CD14-positive monocyte (primary cell): Measurements from ENCODE around the gene SLK. TPM values are rescaled to one million over a fixed set of nuclear protein-coding genes. Genes with fewer than 3 reads are reported as not detected.

Experiments
- DNase-seq, 3 donors: peaks; one replicate each; pipeline ENCODE4 v3.0.0-alpha.2; 2011 to 2022
- H2AFZ ChIP-seq: 2 replicates; pipeline ENCODE4 v1.6.0; 2012; ENCODE audit warnings: mild to moderate bottlenecking, low read depth, low read length, inconsistent platforms; ENCODE audit not compliant: insufficient read depth, poor library complexity, severe bottlenecking
- H3K27ac ChIP-seq, 2 donors: 1 replicate in 1 of 2; 2 replicates in 1 of 2; pipeline ENCODE4 v1.5.1; 2012 to 2013; ENCODE audit warnings: low read length in 2 of 2, control low read depth in 1 of 2, inconsistent platforms in 1 of 2, low read depth in 1 of 2, mild to moderate bottlenecking in 1 of 2
- H3K27me3 ChIP-seq, 2 donors: one replicate each; pipeline versions ENCODE4 v1.6.0 to v1.6.1; 2011 to 2013; ENCODE audit warnings: low read length in 2 of 2; ENCODE audit not compliant: control insufficient read depth in 2 of 2, insufficient read depth in 2 of 2
- H3K36me3 ChIP-seq, 2 donors: replicated peaks in 1 of 2; 1 replicate in 1 of 2; 2 replicates in 1 of 2; pipeline versions ENCODE4 v1.5.1 to v1.6.1; 2012 to 2013; ENCODE audit warnings: low read length in 2 of 2, control low read depth in 1 of 2, inconsistent platforms in 1 of 2, mild to moderate bottlenecking in 1 of 2; ENCODE audit not compliant: insufficient read depth in 2 of 2, control insufficient read depth in 1 of 2
- H3K4me1 ChIP-seq, 2 donors: 1 replicate in 1 of 2; 2 replicates in 1 of 2; pipeline versions ENCODE4 v1.5.1 to v1.6.1; 2012 to 2013; ENCODE audit warnings: low read length in 2 of 2, control low read depth in 1 of 2, inconsistent platforms in 1 of 2, mild to moderate bottlenecking in 1 of 2, moderate library complexity in 1 of 2; ENCODE audit not compliant: insufficient read depth in 2 of 2, control insufficient read depth in 1 of 2
- H3K4me2 ChIP-seq: replicated peaks from 2 replicates; pipeline ENCODE3; 2012; ENCODE audit warnings: low read length, moderate library complexity, mild to moderate bottlenecking; ENCODE audit not compliant: poor library complexity, severe bottlenecking; ENCODE audit errors: extremely low read depth
- H3K4me3 ChIP-seq, 3 experiments: fragments of 200-600 bp in 1 of 3; sonication (generic) in 1 of 3; replicated peaks in 1 of 3; 1 replicate in 2 of 3; 2 replicates in 1 of 3; pipeline ENCODE4 v1.5.1; 2011 to 2013; ENCODE audit warnings: low read length in 3 of 3, mild to moderate bottlenecking in 3 of 3, control low read depth in 2 of 3, low read depth in 2 of 3, inconsistent platforms in 1 of 3, moderate library complexity in 1 of 3
- H3K79me2 ChIP-seq: 2 replicates; pipeline ENCODE4 v1.6.0; 2012; ENCODE audit warnings: mild to moderate bottlenecking, control low read depth, inconsistent platforms, low read length, moderate library complexity; ENCODE audit not compliant: insufficient read depth
- H3K9ac ChIP-seq: 2 replicates; pipeline ENCODE4 v1.6.0; 2017; ENCODE audit warnings: low read length, mild to moderate bottlenecking; ENCODE audit not compliant: insufficient read depth, poor library complexity, severe bottlenecking
- H3K9me3 ChIP-seq, 2 donors: replicated peaks in 1 of 2; 1 replicate in 1 of 2; 2 replicates in 1 of 2; pipeline versions ENCODE4 v1.5.1 to v1.6.1; 2012 to 2013; ENCODE audit warnings: low read length in 2 of 2, control low read depth in 1 of 2; ENCODE audit not compliant: control insufficient read depth in 1 of 2, insufficient read depth in 1 of 2
- H4K20me1 ChIP-seq: 2 replicates; pipeline ENCODE4 v1.6.0; 2012; ENCODE audit warnings: mild to moderate bottlenecking, low read length, control low read depth, moderate library complexity; ENCODE audit not compliant: insufficient read depth
- H3K27ac Mint-ChIP-seq, 7 donors: one replicate each; pipeline ENCODE4 v1.8.0; 2020; ENCODE audit warnings: mild to moderate bottlenecking in 7 of 7, mixed read lengths in 7 of 7, moderate library complexity in 6 of 7, inconsistent platforms in 2 of 7
- H3K27me3 Mint-ChIP-seq, 3 donors: one replicate each; pipeline ENCODE4 v1.8.0; 2021 to 2022; ENCODE audit warnings: low read depth in 3 of 3, mild to moderate bottlenecking in 3 of 3, mixed read lengths in 3 of 3, moderate library complexity in 3 of 3, inconsistent platforms in 1 of 3
- H3K36me3 Mint-ChIP-seq, 2 donors: one replicate each; pipeline ENCODE4 v1.8.0; 2020; ENCODE audit warnings: mixed read lengths in 2 of 2, inconsistent platforms in 1 of 2, mild to moderate bottlenecking in 1 of 2
- H3K4me1 Mint-ChIP-seq: one replicate; pipeline ENCODE4 v1.8.0; 2020; ENCODE audit warnings: mild to moderate bottlenecking, mixed read lengths
- H3K4me3 Mint-ChIP-seq, 2 donors: one replicate each; pipeline ENCODE4 v1.8.0; 2020; ENCODE audit warnings: mild to moderate bottlenecking in 2 of 2, mixed read lengths in 2 of 2, moderate library complexity in 1 of 2
- H3K9me3 Mint-ChIP-seq, 7 donors: one replicate each; pipeline ENCODE4 v1.8.0; 2020 to 2022; ENCODE audit warnings: mixed read lengths in 7 of 7, mild to moderate bottlenecking in 6 of 7, moderate library complexity in 6 of 7, inconsistent platforms in 2 of 7
- WGBS: methylation state at CpG from one replicate; pipeline ENCODE4 v1.1.5; 2013; ENCODE audit warnings: missing lambda C conversion rate; ENCODE audit not compliant: insufficient coverage; 5-methylcytosine and 5-hydroxymethylcytosine counted together
- intact Hi-C, 2 donors: fragments of 100-400 bp; cut with micrococcal nuclease; formaldehyde crosslinking; loops; one replicate each; pipeline versions ENCODE4 v1.15.0 to v1.15.1; 2023
- polyA plus RNA-seq, 3 donors: library from polyadenylated mRNA; depleted of rRNA in 1 of 3; unstranded in 2 of 3; stranded (reverse) in 1 of 3; fragments of 300-500 nt in 2 of 3; fragments of >200 nt in 1 of 3; fragmentation: Illumina TruSeq in 2 of 3; gene quantifications; 1 replicate in 2 of 3; 2 replicates in 1 of 3; pipeline ENCODE4 v1.2.3, GENCODE V29; 2012 to 2021
- small RNA-seq: library from RNA; depleted of rRNA; stranded (forward); fragments of <200 nt; gene quantifications from one replicate; pipeline ENCODE3, GENCODE V24; 2012; ENCODE audit warnings: low read depth; ENCODE audit not compliant: insufficient read length
- TF ChIP-seq, protein P1 (sequence below): fragments of 200-600 bp; IDR thresholded peaks from one replicate; pipeline ENCODE4 v1.8.0; 2022; ENCODE audit warnings: antibody characterized with exemption, mild to moderate bottlenecking

The SLK gene
- polyA plus RNA-seq, 3 donors: 2.9 to 6.5 (median 4.4) TPM

DNA sequence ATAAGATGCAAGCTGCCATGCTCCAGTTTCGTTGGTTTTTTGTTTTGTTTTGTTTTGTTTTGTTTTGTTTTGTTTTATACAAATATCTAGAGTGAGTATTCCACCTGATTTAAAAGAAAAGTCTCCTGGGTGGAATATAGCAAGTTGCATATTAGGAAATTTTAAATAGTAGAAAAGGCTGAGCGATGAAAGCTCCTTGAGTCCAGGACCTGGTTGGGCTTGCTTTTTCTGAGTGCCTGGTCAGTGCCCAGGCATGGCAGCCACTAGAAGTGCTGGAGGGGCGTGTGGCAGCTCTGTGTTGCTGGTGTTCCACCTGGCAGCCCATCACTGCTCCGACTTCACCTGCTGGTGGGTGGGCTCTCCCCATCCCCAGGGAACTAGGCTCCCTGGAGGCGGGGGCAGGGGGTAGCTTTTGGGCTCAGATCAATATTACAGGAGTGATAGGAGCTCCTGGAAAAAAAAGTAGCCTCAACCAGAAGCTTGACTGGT is 110.8 kb downstream of the SLK start:
- no peak overlapping the region for H3K27ac Mint-ChIP-seq
- no peaks in the 10 kb centered on the region for H3K9me3 Mint-ChIP-seq
- no peaks in the 10 kb centered on the region for H3K9me3 ChIP-seq
- peaks cover 0 to 4% (median 2%) of the 10 kb centered on the region in 3 donors for H3K27me3 Mint-ChIP-seq
- WGBS: 95% methylated on average over 3 of the region's 5 CpGs
- no peak overlapping the region for H3K9ac ChIP-seq
- H3K27ac ChIP-seq: no peak overlapping the region
- H4K20me1 ChIP-seq: no peaks in the 10 kb centered on the region
- H3K4me3 ChIP-seq: no peak overlapping the region
- no peaks in the 10 kb centered on the region for H3K4me1 ChIP-seq
- intact Hi-C loops: loop anchor here in 1 of 2 donors (10.0 kb wide), 1 partner anchor 57 kb away; no protein-coding TSS in a partner anchor
- no peak for DNase-seq
- TF ChIP-seq, protein P1, sequence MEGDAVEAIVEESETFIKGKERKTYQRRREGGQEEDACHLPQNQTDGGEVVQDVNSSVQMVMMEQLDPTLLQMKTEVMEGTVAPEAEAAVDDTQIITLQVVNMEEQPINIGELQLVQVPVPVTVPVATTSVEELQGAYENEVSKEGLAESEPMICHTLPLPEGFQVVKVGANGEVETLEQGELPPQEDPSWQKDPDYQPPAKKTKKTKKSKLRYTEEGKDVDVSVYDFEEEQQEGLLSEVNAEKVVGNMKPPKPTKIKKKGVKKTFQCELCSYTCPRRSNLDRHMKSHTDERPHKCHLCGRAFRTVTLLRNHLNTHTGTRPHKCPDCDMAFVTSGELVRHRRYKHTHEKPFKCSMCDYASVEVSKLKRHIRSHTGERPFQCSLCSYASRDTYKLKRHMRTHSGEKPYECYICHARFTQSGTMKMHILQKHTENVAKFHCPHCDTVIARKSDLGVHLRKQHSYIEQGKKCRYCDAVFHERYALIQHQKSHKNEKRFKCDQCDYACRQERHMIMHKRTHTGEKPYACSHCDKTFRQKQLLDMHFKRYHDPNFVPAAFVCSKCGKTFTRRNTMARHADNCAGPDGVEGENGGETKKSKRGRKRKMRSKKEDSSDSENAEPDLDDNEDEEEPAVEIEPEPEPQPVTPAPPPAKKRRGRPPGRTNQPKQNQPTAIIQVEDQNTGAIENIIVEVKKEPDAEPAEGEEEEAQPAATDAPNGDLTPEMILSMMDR: no peak
- H3K4me1 Mint-ChIP-seq: no peaks in the 10 kb centered on the region
- H3K36me3 ChIP-seq: no peaks in the 10 kb centered on the region
- H3K79me2 ChIP-seq: no peaks in the 10 kb centered on the region
- no peak overlapping the region for H2AFZ ChIP-seq
- H3K27me3 ChIP-seq: no peaks in the 10 kb centered on the region
- H3K4me3 Mint-ChIP-seq: no peak overlapping the region
- no peaks in the 10 kb centered on the region for H3K36me3 Mint-ChIP-seq
- H3K4me2 ChIP-seq: no peak overlapping the region

Small RNA genes lying within 50 kb of the gene (small RNA-seq; reads per million reads assigned to genes)
- not detected for gene RN7SL524P

Other genes starting within 250 kb of the SLK start
- under 1 TPM; 0.01 to 0.76 (median 0.05) TPM for gene SH3PXD2A, start 111.6 kb upstream of the SLK start, polyA plus RNA-seq
- 10 to 100 TPM; 19.3 to 37.4 (median 35.9) TPM for gene STN1, start 49.0 kb upstream of the SLK start, polyA plus RNA-seq
- not detected for gene COL17A1, start 118.7 kb downstream of the SLK start, polyA plus RNA-seq
- gene SFR1, start 155.0 kb downstream of the SLK start, polyA plus RNA-seq: 10 to 100 TPM in 2 of 3 donors, 1 to 10 TPM in 1; 6.4 to 18.1 (median 16.9) TPM